ENCODE results near the gene TMEM87B.

Gene TMEM87B

DNA sequence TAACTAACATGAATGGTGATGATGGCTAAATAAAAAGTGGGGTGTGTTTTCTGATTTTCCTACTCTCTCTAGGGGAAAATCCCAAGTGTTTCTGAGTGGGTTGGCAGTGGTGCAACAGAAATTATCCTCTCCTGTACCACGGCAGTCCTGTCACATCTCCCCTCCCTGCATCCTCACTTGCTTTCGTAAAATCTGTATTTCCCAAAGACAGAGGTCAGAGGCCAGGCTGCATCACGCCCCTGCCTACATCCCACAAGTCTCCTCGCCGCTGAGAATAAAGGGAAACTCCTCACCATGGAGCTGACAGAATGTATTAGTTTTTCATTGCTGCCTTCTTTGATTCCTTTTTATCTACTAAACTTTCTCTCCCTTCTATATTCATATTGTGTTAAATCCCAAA lies 96.2 kb downstream of the TMEM87B start:
- no peak for DNase-seq (ENCODE audit: low read depth)

GRCh38 chr2:112151701-112152440 lies 96.8 kb downstream of the TMEM87B start:
- no peak for DNase-seq (ENCODE audit: low read depth)

DNA sequence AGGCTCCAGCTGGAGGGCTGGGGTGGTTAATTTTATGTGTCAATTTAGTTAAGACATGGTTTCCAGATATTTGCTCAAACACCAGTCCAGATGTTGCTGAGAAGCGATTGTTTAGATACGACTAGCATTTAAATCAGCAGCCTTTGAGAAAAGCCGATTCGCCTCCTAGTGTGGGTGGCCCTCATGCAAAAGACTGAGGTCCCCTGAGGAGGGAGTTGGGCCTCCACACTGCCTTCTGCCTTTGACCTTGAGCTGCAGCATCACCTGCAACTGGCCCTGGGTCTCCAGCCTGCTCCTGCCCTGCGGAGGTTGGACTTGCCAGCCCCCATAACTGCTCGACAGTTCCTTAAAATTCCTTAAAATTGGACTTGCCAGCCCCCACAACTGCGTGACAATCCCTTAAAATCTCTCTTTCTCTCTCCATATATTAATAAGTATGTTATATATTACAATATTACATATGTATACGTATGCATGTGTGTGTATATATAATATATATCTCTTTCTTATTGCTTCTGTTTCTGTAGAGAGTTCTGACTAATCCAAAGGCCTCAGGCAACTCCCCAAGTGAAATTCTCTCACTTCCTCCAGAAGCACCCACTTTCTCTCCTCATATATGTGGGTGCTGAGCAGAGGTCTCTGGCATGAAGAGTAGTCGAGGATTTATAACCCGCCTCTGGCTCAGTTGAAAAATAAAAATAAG lies 97.6 kb downstream of the TMEM87B start:
- no peak for DNase-seq (ENCODE audit: low read depth)

GRCh38 chr2:112153179-112153490 lies 98.1 kb downstream of the TMEM87B start:
- peak; percentile 97 for DNase-seq (ENCODE audit: low read depth)

GRCh38 chr2:112153501-112153900 lies 98.4 kb downstream of the TMEM87B start:
- DNase-seq (ENCODE audit: low read depth) = no peak

- no peak for DNase-seq (ENCODE audit: low read depth)
Measured at GRCh38 chr2:112154246-112155117, 99.4 kb downstream of the TMEM87B start.

GRCh38 chr2:112155331-112156151 lies 100.5 kb downstream of the TMEM87B start:
- DNase-seq (ENCODE audit: low read depth) = no peak

- peak; percentile 61 for DNase-seq (ENCODE audit: low read depth)
Measured at GRCh38 chr2:112156152-112156986, 101.3 kb downstream of the TMEM87B start.

GRCh38 chr2:112157472-112157871 lies 102.4 kb downstream of the TMEM87B start:
- no peak for DNase-seq (ENCODE audit: low read depth)

- no peak for DNase-seq (ENCODE audit: low read depth)
Measured at GRCh38 chr2:112159454-112159921, 104.4 kb downstream of the TMEM87B start.

GRCh38 chr2:112160283-112161250 lies 105.5 kb downstream of the TMEM87B start:
- no peak for DNase-seq (ENCODE audit: low read depth)

- no peak for DNase-seq (ENCODE audit: low read depth)
Measured at GRCh38 chr2:112161431-112162145, 106.5 kb downstream of the TMEM87B start.

- no peak for DNase-seq (ENCODE audit: low read depth)
Measured at GRCh38 chr2:112162341-112162740, 107.3 kb downstream of the TMEM87B start.

GRCh38 chr2:112162956-112163355 lies 107.9 kb downstream of the TMEM87B start:
- no peak for DNase-seq (ENCODE audit: low read depth)

DNA sequence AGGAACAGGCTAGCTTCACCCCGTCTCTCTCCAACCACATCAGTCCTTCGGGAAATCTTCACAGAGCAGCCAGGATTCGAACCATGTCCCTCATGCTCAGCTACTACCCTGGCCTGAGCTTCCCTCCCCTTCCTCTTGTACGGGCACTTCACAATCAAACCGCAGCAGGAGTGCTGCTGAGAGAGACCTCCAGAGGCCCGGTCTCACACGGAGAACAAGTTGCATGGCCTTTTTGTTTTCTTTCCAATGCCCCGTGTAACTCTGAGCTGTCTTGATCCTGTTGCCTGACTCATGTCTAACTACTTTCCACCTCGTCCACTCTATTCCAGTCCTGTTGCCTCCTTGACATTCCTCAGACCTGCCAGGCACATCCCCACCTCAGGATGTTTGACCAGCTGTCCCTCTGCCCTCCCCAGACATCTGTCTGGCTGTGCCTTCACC lies 108.5 kb downstream of the TMEM87B start:
- DNase-seq (ENCODE audit: low read depth) = no peak

- no peak for DNase-seq (ENCODE audit: low read depth)
Measured at GRCh38 chr2:112164876-112165275, 109.8 kb downstream of the TMEM87B start.

DNA sequence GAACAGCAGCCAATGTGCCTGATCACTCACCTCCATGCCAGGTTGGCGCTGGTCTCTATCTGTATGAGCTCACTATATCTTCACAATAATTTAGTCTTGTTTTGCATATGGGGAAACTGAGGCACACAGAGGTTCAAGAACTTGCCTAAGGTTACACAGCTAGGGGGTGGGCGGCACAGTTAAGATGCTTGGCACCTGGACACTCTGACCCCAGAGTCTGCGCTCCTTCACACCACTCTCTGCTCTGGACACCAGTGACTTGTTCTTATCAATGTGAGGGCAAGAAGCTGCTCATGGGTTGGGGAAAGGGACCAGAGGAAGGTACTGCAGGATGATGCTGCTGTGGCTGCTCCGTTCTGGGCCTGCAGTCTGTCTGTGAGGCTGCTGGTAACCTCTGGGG lies 110.2 kb downstream of the TMEM87B start:
- DNase-seq (ENCODE audit: low read depth) = no peak

DNA sequence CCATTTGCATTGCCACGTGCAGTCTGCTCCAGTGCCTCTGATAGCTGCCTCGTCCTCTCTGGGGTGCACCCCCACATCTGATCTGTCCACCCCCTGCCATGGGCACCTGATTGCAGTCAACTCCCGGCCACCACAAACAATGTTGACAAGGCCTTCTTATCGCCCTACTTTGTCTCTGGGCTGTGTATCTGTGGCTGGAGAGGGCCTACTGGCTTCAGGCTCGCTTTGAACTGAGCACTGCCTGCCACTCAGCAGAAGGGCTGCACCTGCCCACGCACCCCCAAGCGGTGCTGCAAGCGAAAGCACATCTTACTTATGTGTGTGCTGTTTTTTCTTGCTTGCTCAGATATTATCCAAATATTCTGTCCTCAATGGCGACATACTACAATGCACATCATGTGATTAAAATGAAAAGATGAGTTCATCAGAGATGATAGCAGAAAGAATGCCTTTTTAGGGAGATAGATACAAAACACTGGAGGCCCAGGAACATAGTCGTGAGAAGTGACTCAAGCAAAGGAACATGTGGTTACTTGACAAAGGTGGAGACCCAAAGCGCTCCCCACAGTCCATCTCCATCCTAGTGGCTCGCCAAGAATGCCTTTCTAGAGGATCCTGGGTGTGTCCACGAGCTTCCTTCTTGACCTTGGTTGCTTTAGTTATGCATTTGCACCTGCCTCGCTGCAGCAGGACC lies 111.9 kb downstream of the TMEM87B start:
- no peak for DNase-seq (ENCODE audit: low read depth)

Data from GM04503 (cell line).